GM19397 (cell line): ENCODE data around the gene OR2T10.
"Not testable (repeated sequence)": the region's sequence is repeated elsewhere in the genome, so short reads cannot be mapped to it uniquely, and the experiment has no call there.

Experiments used
- ATAC-seq: cut with Tn5 transposase; IDR thresholded peaks from one replicate; pipeline ENCODE4 v1.9.1; 2021; ENCODE audit warnings: mild to moderate bottlenecking, moderate library complexity; ENCODE audit not compliant: unreplicated experiment

The OR2T10 gene

DNA sequence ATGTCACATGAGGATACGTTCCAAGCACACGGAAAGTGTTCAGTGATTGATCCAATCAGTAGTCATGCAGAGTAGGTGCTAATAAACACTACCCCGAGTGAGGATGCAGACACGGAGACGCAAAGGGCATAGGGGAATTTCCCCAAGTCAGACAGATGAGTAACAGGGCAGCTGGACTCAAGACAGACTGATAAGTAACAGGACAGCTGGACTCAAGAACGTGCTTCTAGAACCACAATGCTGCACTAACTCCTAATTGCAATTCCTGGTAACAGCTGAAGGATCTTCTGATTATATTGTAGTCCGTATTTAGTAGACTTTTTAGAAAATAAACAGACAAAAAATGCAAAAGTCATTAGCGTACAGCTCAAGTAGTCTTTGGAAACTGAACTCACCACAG lies 1.9 kb upstream of the OR2T10 start:
- no peak for ATAC-seq

DNA sequence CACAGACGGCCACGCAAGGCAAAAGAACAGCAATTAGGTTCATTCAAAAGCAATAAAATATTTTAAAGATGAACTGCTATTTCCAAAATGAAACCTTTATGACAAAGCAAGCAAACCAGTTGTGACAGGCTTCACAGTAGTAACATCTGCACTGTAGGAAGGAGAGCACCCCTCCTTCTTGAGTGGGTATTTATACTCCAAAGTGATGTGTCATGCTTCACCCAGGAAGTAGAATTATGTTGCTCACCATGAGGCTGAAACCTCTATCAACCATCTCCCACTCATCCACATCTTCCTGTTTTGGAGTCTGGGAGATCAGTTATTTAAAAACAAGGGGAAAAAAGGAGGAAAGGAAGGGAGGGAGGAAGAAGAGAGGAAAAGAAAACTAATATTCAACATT lies 885 bp downstream of the OR2T10 start:
- no peak for ATAC-seq

DNA sequence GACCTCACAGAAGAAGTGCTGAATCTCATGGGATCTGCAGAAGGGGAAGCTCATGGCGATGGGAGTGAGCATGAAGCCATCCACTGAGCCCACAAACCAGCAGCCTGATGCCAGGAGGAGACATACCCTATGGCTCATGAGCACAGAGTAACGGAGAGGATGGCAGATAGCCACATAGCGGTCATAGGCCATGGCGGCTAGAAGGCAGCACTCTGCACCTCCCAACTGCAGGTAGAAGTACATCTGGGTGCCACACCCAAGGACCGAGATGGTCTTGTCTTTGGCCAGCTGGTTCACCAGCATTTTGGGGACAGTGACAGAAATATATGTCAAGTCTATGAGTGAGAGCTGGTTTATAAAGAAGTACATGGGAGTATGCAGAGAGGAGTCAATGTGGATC lies 4.3 kb downstream of the OR2T10 start:
- ATAC-seq: no peak

DNA sequence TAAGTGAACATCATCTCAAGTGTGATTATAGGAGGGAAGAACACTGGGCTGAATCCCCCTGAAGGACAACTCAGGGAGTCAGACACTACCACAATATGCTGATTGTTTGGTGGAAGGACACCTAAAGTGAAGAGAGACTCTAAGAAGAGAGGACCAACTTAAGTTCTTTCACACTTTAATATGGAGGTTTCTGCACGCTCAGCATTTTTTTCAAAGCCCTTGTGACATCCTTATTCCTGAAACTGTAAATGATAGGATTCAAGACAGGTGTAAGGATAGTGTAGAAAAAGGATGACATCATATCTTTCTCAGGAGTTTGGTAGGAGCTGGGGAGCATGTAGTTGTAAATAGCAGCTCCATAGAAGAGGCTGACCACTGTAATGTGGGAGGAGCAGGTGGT lies 4.8 kb downstream of the OR2T10 start:
- no peak for ATAC-seq

DNA sequence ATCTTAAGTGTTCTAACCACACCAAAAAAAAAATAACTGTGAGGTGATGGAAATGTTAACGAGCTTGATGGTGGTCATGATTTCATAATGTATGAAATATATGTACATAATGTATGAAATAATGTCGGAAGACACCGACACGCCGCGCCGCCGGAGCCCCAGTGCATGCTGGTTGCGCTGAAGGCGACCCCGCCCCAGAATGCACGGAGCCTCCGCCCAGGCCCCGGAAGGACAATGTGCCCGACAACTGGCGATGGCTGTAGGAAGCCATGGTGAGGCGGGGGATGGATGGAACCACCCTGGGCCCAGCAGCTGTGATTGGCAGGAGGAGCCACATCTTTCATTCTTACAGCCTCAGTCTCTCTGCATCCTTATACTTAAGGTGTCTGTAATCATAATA lies 7.4 kb downstream of the OR2T10 start:
- no peak for ATAC-seq

DNA sequence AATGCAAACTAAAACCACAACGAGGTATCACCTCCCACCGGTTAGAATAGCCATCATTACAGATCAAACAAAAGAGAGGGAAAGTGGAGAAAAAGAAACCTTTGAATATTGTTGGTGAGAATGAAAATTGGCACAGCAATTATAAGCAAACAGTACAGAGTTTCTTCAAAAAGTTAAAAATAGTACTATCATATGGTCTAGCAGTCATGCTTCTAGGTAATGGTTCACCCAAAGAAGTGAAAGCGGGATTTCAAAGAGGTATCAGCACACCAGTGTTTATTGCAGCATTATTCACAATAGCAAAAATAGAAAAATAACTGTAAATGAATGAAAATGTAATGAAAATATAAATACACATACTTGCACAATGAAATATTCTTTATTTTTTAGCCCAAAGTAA lies 8.2 kb downstream of the OR2T10 start:
- no peak for ATAC-seq

DNA sequence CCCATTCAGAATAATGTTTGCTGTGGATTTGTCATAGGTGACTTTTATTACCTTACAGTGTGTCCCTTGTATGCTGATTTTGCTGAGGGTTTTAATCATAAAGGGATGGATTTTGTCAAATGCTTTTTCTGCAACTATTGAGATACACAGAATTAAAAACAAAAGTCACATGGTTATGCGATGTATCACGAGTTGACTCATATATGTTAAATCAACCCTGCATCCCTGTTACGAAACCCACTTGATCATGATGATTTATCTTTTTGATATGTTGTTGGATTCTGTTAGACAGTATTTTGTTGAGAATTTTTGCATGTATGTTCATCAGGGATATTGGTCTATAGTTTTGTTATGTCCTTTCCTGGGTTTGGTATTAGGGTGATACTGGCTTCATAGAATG lies 12.2 kb downstream of the OR2T10 start:
- ATAC-seq: no peak

DNA sequence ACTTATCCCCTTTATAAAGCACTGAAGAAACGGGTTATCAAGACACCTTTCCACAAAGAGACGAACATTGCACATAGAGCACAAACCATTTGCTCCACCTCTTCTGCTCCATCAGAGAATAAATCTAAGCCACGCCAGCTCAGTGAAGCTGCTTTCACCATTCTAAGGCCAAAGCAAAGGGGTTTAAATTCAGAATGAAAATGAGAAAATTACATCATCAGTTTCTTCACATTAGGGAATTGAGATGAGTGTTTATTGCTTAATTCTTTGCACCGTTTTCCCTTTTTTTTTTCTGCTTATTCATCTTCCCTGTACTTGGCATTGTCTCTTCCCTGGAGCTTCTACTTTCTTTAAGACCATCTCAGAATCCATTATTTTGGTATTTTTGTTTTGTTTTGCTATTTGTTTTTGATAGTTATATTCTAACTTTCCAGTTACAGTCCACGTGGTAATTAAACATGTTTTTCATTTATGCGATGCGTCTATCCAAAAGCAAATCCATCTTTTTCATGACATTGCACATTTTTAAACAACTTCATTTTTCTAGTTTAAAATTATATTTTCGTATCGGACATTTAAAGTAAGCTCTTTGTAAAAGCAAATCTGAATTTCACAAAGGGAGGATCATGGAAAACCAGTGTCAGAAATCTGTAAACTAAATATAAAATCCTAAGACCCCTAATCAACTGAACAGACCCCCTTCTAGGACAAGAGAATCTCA lies 21.1 kb downstream of the OR2T10 start:
- no peak for ATAC-seq

DNA sequence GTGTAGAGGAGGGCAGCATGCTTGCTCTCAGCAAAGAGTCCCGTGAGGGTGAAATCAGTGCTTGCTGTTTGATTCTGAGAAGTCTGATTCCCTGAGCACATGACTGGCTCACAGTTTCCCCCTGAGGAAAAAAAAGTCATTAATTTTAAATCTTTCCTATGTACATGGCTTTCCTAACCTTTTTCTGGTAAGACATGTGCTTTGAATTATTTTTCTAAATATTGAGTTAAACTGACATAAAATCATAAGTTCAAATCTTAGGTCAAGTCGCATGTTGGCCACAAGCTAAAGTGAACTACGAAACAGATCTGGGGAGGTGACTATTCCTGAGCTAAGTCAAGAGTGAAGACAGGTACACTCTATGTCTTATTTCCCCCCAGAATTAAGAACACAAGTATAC lies 22.8 kb downstream of the OR2T10 start, which contains the start of gene OR2T34:
Gene OR2T34, minus strand, starts transcription at position 101 of the 400 bp plus-strand sequence. Its CDS starts 0 bp downstream, at position 101.
- not testable (repeated sequence) for ATAC-seq

DNA sequence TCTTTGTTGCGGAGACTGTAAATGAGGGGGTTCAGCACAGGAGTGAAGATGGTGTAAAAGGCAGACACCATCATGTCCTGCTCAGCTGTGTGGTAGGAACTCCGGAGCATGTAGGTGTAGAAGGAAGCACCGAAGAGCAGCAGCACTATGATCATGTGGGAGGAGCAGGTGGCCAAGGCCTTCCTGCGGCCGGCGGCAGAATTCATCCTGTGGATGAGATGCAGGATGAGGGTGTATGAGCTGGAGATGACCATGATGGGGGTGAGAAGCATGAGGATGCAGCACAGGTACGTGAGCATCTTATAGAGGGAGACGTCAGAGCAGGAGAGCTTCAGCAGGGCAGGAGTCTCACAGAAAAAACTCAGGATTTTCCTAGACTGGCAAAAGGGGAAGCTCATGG lies 23.6 kb downstream of the OR2T10 start:
- ATAC-seq: not testable (repeated sequence)

DNA sequence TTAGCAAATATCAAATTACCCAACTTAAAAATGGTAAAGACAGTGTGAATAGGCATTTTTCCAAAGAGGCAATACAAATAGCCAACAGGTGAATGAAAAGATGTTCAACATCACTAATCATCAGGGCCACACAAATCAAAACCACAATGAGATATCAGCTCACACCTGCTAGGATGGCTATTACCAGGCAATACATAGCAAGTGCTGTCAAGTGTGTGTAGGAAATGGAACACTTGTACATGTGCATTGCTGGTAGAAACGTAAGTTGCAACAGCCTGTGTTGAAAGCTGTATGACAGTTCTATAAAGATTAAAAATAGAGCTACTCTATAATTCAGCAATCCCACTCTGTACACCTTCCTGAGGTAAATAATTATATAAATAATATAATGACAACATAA lies 25.5 kb downstream of the OR2T10 start:
- peak; percentile 65 for ATAC-seq

DNA sequence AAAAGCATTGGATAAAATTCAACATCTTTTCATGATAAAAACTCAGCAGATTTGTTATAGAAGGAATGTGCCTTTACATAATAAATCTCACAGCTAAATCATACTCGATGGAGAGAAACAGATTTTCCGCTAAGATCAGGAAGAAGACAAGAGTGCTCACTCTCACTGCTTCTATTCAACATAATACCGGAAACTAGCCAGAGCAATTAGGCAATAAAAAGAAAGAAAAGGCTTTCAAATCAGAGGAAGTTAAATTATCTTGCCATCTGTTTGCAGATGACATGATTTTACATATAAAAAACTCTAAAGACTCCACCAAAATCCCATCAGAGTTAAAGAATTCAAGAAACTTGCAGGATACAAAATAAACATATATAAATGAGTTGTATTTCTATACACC lies 26.7 kb downstream of the OR2T10 start:
- ATAC-seq: not testable (repeated sequence)

DNA sequence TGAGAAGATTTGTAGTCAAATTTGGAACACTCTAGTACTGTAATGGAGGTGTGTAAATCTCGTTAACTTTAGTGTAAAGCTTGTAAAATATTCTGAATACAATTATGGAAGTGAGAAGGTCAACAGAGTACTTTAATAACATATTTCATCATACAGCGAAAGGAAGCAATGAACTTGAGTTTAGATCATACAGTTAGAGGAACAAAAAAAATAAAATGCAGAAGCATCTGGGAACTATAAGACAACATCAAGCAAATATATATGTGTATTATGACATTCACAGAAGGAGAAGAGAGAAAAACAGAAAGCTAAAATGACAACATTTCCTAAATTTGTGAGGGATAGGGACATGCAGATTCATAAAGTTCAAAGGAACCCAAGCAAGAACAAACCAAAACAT lies 28.5 kb downstream of the OR2T10 start:
- ATAC-seq: not testable (repeated sequence)

DNA sequence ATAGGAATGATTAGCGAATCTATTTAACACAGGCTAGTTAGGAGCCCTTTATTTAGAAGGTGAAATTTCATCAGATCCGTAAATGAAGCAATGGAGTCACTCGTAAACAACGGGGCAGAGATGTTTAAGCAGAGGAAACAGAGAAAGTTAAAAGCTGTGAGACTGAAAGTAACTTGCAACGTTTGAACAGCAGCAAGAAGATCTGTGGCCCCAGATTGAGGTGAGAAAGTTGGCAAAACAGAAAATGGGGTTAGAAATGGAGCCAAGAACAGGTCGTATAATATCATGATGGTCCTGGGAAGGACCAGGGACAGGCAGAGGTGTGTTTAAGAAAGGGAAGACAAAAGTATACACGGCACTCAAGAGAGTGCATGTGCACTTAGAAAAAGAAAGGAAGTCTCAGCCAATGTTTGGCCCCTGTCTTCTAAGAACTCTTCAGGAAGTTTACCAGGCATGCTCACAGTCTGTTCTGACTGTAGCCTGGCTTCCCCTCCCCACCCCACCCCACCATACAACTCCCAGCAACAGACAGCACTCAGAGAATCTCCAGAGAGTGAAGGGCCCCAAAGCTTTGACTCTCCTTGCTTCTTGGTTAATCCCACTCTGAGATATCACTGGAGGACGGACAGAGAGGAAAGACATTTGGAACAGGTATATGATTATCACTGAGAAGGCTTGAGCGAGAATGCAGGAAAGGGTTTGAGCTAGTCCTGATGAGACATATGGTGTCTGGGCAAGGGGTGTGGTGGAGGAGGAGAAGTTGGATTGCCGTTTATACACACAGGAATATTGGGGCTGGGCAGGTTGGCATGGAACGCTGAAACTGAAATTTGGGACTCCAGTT lies 31.7 kb downstream of the OR2T10 start:
- ATAC-seq: peak; percentile 63

DNA sequence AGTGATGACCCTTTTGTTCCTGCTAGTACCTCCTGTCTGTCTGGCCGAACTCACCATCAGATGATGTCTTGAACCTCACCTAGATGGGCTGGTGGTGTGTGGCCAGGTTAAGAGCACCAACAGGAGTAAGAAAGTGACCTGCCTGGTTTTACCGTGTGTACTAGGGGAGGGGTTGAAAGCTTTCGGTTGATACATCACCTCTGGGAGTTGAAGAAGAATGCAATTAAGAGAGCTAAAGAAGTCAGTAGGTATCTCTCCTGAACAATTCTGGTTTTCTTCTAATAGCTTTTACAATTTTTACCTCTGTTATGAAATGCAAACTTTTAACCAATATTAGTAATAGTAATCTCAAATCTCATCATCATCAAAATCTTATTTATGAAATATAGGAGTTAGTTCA lies 34.8 kb downstream of the OR2T10 start, which contains the start of gene OR2T29:
Gene OR2T29, minus strand, starts transcription at position 101 of the 400 bp plus-strand sequence. CDS start 3,281 bp downstream, outside the sequence.
- ATAC-seq: not testable (repeated sequence)

DNA sequence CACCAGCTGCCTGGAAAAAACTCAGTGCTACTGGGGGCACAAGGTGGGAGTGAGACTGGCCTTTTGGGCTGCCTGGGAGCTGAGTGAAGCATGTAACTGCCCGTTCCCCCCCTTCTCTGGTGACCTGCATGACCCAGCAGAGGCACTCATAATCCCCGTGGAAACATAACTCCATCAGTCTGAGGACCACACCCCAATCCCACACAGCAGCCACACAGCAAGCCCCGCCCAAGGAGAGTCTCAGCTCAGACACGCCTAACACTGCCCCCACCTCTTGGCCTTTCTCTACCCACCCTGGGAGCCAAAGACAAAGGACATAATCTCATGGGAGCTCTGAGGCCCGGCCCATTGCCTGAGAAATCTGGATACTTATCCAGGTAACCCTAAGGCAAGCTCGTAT lies 46.5 kb downstream of the OR2T10 start:
- ATAC-seq: not testable (repeated sequence)

DNA sequence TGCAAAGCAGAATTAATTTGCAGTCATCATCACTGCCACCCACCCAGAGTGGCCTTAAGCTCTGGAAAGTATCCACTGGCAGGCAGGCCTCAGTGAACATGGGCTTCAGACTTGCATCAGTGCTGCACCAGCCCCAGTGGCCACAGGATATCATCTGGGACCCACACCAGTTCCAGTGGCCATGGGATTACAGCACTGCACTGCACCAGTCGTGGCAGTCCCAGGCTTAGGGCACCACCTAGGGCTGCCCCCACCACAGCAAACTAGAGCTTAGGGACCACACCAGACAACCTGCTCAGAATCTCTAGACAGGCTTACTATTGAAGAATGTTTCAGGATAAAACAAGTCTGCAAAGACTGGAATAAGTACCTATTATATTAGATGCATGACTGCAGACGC lies 50.1 kb downstream of the OR2T10 start:
- not testable (repeated sequence) for ATAC-seq
